ENCODE data around the gene LPIN2.

Gene LPIN2

DNA sequence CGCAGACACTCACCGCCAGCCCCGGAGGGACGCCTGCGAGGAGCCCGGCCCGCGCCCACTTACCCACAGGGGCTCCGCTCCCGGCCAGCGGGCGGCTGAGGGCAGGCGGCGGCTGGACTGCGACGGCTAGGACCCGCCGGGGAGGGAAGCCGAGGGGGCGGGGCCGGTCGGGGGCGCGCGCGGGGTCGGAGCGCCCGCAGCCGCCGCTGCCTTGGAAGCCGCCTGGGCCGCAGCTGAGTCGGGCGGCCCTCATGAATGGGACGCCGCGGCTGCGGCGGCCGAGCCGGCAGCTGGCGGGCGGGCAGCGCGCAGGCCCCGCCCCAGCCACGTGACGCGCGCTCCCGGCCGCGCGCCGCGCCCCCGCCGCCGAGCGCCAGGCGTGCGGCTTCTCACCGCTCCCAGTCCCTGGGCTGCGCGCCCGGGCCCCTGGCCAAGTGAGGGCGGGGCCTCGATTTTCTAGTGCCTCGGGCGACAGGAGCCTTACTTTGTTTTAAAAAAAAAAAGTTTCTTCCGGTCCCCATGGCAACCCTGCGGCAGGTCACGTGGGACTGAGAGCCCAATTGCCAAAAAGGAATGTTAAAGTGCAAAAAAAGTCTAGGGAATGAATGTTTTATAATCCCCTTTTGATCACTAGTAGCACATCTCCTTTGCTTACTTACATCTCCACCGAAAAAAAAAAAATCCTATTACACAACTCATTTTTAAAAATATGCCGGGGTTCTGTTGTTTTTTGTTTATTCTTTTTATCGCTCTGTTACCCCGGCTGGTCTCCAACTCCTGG is at the start of gene LPIN2:
LPIN2 (minus strand) TSS at position 121 of the 781 bp plus-strand sequence. CDS start 52,304 bp downstream, outside the sequence.
- no peaks in the 10 kb centered on the region for H3K4me1 ChIP-seq
- H3K27me3 ChIP-seq (ENCODE audit: control insufficient read depth, insufficient read depth, low read length), result no peaks in the 10 kb centered on the region
- H3K4me3 ChIP-seq (ENCODE audit: low read depth, low read length), result peak within 1 kb of the TSS; percentile 72
- no peaks in the 10 kb centered on the region for H3K9me3 ChIP-seq (ENCODE audit: control insufficient read depth, low read length)
- H3K27ac ChIP-seq, result peak within 1 kb of the TSS; percentile 78
- no peak for TF ChIP-seq CTCF (IDR thresholded peaks at IDR 0.05)
- peaks cover 7% of the 10 kb centered on the region for H3K79me2 ChIP-seq
- H3K4me2 ChIP-seq (ENCODE audit: low read length), result peak within 1 kb of the TSS; percentile 76
- H3K9ac ChIP-seq, result peak within 1 kb of the TSS; percentile 55
- H3K36me3 ChIP-seq (ENCODE audit: control insufficient read depth, insufficient read depth, low read length), result no peaks in the 10 kb centered on the region
- H2AFZ ChIP-seq, result peak within 1 kb of the TSS; percentile 85

DNA sequence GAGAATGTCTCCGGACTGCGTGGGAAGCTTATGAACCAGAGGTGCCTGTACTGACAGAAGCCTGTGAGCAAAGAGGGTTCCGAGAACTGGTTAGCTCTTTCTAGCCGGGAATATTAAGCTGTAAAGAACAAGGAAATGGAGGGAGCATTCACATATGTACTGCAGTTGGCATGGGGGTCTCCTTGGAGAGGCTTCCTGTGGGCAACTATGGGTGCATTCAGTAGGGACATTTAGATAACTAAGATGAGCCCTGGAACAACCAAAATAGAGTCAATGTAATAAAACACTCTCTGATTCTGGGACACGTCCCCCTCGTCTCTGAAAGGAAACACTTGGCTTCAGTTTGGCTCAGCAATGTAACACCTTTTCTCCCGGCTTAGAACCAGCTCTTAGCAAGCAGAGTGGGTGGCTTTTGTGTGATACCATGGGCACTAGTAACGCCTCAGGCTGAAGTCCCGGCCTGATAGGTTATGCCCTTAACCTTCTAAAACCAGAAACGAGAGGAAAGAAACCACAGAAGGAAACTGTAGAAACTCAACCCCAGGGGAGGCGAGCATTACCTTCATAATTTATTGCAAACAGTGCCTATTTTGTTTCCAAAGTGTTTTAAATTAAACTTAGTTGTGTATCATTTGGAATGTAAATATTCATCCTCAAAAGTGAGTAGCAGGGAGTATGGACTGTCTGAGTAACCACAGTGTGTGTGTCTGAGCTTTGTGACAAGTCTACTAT is 48.8 kb upstream of the LPIN2 start:
- Histone ChIP-seq H3K27me3 (ENCODE audit: control insufficient read depth, insufficient read depth, low read length) (no peaks in the 10 kb centered on the region), H3K27ac (no peak overlapping the region), H3K9ac (no peak overlapping the region), H3K4me2 (ENCODE audit: low read length) (no peak overlapping the region), H3K9me3 (ENCODE audit: control insufficient read depth, low read length) (no peaks in the 10 kb centered on the region), H3K4me1 (no peaks in the 10 kb centered on the region), H2AFZ (no peak overlapping the region), H3K36me3 (ENCODE audit: control insufficient read depth, insufficient read depth, low read length) (no peaks in the 10 kb centered on the region), H3K79me2 (no peaks in the 10 kb centered on the region), H3K4me3 (ENCODE audit: low read depth, low read length) (no peak overlapping the region)
- TF ChIP-seq CTCF (IDR thresholded peaks at IDR 0.05), result no peak

DNA sequence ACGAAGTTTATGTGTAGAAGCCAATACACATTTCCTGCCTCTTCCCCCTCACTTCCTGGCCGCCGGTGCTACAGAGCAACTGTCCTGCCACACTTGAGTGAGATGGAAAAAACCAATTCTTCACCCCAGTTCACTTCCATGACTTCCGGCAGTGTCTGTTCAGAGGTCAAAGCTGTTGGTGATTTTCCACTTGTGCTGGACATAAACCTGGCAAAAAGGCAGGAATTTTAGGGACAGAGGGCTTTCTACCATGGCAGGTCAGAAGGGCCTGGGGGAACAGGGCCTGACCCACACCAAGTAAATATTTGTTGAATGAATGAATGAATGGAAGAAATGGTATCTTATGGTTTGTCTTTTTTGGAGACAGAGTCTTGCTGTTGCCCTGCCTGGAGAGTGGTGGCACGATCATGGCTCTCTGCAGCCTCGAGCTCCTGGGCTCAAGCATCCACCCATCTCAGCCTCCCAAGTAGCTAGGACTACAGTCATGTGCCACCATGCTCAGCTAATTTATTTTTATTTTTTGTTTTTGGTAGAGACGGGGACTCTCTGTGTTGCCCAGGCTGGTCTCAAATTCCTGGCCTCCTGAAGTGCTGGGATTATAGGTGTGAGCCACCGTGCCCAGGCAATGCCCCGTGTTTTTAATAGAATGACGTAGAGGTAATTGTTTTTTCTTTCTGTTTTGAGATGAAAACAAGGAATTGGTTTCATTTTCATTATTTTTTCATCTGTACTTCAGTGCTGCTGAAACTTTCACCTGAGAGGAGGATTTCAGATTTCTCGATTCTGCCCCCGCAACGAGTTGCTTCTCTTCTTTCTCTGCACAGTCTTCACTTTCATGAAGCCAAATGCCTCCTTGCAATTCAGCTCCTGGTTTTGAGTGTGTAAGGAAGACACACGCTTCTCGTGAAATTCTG is 48.0 kb upstream of the LPIN2 start:
- Histone ChIP-seq H3K27ac (no peak overlapping the region), H3K4me1 (no peaks in the 10 kb centered on the region), H3K79me2 (no peaks in the 10 kb centered on the region), H3K9ac (no peak overlapping the region), H2AFZ (peak overlapping the region; percentile 18), H3K4me3 (ENCODE audit: low read depth, low read length) (no peak overlapping the region), H3K9me3 (ENCODE audit: control insufficient read depth, low read length) (no peaks in the 10 kb centered on the region), H3K27me3 (ENCODE audit: control insufficient read depth, insufficient read depth, low read length) (no peaks in the 10 kb centered on the region), H3K4me2 (ENCODE audit: low read length) (no peak overlapping the region), H3K36me3 (ENCODE audit: control insufficient read depth, insufficient read depth, low read length) (no peaks in the 10 kb centered on the region)
- no peak for TF ChIP-seq CTCF (IDR thresholded peaks at IDR 0.05)

DNA sequence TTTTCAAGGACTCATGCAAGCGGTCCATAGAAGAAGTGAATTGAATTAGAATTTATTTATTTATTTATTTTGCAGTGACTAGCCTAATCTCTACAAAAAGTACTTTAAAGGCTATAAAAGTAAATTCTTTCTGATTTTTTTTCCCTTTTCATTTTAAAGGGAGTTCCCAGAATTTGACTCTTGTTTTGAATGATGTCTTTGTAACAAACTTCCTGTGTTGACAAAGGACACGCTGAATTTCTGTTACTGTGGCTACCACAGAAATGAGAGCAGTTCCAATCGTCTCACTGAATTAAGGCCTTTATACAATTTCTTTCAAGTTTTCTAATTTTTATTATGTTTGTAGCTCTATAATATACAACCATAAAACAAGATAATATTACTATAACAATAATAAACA is 46.3 kb upstream of the LPIN2 start:
- Histone ChIP-seq H3K9me3 (ENCODE audit: control insufficient read depth, low read length) (no peaks in the 10 kb centered on the region), H3K79me2 (no peaks in the 10 kb centered on the region), H3K4me1 (no peaks in the 10 kb centered on the region), H3K4me2 (ENCODE audit: low read length) (no peak overlapping the region), H3K36me3 (ENCODE audit: control insufficient read depth, insufficient read depth, low read length) (no peaks in the 10 kb centered on the region), H2AFZ (no peak overlapping the region), H3K4me3 (ENCODE audit: low read depth, low read length) (no peak overlapping the region), H3K27me3 (ENCODE audit: control insufficient read depth, insufficient read depth, low read length) (no peaks in the 10 kb centered on the region), H3K9ac (no peak overlapping the region), H3K27ac (no peak overlapping the region)
- TF ChIP-seq CTCF (IDR thresholded peaks at IDR 0.05), result no peak
